ENCODE results near the gene LYPD6B.

Gene LYPD6B

DNA sequence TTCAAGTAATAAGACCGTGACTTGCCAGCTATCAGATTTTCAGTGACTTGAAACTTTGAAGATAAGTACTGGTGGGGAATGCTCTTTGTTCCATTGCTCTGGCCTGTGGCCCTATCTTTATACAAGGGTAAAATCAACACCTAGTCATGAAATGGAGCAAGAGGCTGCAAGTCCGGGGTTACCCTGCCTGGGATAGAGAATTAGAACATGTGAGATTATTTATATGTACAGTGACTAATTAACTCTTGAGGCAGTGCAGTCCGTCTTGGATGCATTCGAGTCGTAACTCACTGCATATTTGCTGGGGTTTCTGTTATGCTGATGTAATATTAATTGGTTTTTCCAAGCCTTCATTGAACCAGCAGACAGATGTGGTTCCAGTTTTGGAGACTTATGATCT, 186.0 kb downstream of the LYPD6B start:
- Histone ChIP-seq H2AK5ac (ENCODE audit: low read depth, low read length) (no peak overlapping the region), H3K27me3 (ENCODE audit: control insufficient read depth in 3 of 3, insufficient read depth in 3 of 3, low read depth in 1 of 3, low read length in 3 of 3) (peaks cover 0 to 27% (median 0%) of the 10 kb centered on the region in 3 experiments), H3K18ac (ENCODE audit: low read length) (no peak overlapping the region), H2BK120ac (ENCODE audit: low read depth, low read length) (no peak overlapping the region), H4K8ac (ENCODE audit: low read depth, low read length) (no peak overlapping the region), H3K9me3 (replicated peaks in 1 of 2; ENCODE audit: control insufficient read depth in 2 of 2, insufficient read depth in 1 of 2, low read depth in 1 of 2, low read length in 2 of 2) (peaks cover 0 to 2% of the 10 kb centered on the region in 2 donors), H3K4me1 (ENCODE audit: control insufficient read depth in 2 of 2, insufficient read depth in 1 of 2, low read depth in 1 of 2, low read length in 2 of 2) (peaks cover 6 to 9% of the 10 kb centered on the region in 2 donors), H2AFZ (ENCODE audit: low read length) (no peak overlapping the region), H2BK5ac (ENCODE audit: low read length) (no peak overlapping the region), H3K9ac (ENCODE audit: low read depth, low read length, poor library complexity) (no peak overlapping the region), H3K23ac (ENCODE audit: low read depth, low read length, poor library complexity) (no peak overlapping the region), H2BK12ac (ENCODE audit: low read length) (no peak overlapping the region), H4K91ac (ENCODE audit: low read depth, low read length, poor library complexity) (no peak overlapping the region), H3K4me3 (ENCODE audit: low read length in 2 of 2) (no peak overlapping the region), H3K14ac (ENCODE audit: low read length) (no peak overlapping the region), H3K4ac (ENCODE audit: low read length) (no peak overlapping the region), H3K79me1 (ENCODE audit: low read depth, low read length) (no peaks in the 10 kb centered on the region), H3K27ac (replicated peaks; ENCODE audit: low read length) (no peak overlapping the region), H2BK15ac (ENCODE audit: low read length) (no peak overlapping the region), H3K36me3 (replicated peaks in 1 of 2; ENCODE audit: control insufficient read depth in 2 of 2, insufficient read depth in 2 of 2, low read length in 2 of 2) (no peaks in the 10 kb centered on the region), H3K4me2 (ENCODE audit: insufficient read depth, low read length, poor library complexity, severe bottlenecking) (no peak overlapping the region)
- DNase-seq (ENCODE audit: low spot score) = no peak
- no CpG with 5 or more reads among the region's 5 CpGs for WGBS, 2 donors (ENCODE audit: extremely low coverage in 2 of 2, insufficient read length in 2 of 2, insufficient replicate concordance in 1 of 2)

GRCh38 chr2:149225446-149225845, 186.9 kb downstream of the LYPD6B start:
- Histone ChIP-seq H4K91ac (ENCODE audit: low read depth, low read length, poor library complexity) (no peak overlapping the region), H4K8ac (ENCODE audit: low read depth, low read length) (no peak overlapping the region), H3K4me2 (ENCODE audit: insufficient read depth, low read length, poor library complexity, severe bottlenecking) (no peak overlapping the region), H3K27me3 (ENCODE audit: control insufficient read depth in 3 of 3, insufficient read depth in 3 of 3, low read depth in 1 of 3, low read length in 3 of 3) (peaks cover 0 to 30% (median 0%) of the 10 kb centered on the region in 3 experiments), H3K9me3 (replicated peaks in 1 of 2; ENCODE audit: control insufficient read depth in 2 of 2, insufficient read depth in 1 of 2, low read depth in 1 of 2, low read length in 2 of 2) (peaks cover 0 to 2% of the 10 kb centered on the region in 2 donors), H3K23ac (ENCODE audit: low read depth, low read length, poor library complexity) (no peak overlapping the region), H2AK5ac (ENCODE audit: low read depth, low read length) (no peak overlapping the region), H3K14ac (ENCODE audit: low read length) (no peak overlapping the region), H3K18ac (ENCODE audit: low read length) (no peak overlapping the region), H2BK15ac (ENCODE audit: low read length) (no peak overlapping the region), H3K79me1 (ENCODE audit: low read depth, low read length) (no peaks in the 10 kb centered on the region), H2BK120ac (ENCODE audit: low read depth, low read length) (no peak overlapping the region), H3K4me3 (ENCODE audit: low read length in 2 of 2) (no peak overlapping the region), H2BK12ac (ENCODE audit: low read length) (no peak overlapping the region), H3K9ac (ENCODE audit: low read depth, low read length, poor library complexity) (no peak overlapping the region), H3K4ac (ENCODE audit: low read length) (no peak overlapping the region), H2BK5ac (ENCODE audit: low read length) (no peak overlapping the region), H2AFZ (ENCODE audit: low read length) (no peak overlapping the region), H3K27ac (replicated peaks; ENCODE audit: low read length) (no peak overlapping the region), H3K36me3 (replicated peaks in 1 of 2; ENCODE audit: control insufficient read depth in 2 of 2, insufficient read depth in 2 of 2, low read length in 2 of 2) (no peaks in the 10 kb centered on the region), H3K4me1 (ENCODE audit: control insufficient read depth in 2 of 2, insufficient read depth in 1 of 2, low read depth in 1 of 2, low read length in 2 of 2) (peaks cover 6% of the 10 kb centered on the region in 2 donors)
- WGBS, 2 donors (ENCODE audit: extremely low coverage in 2 of 2, insufficient read length in 2 of 2, insufficient replicate concordance in 1 of 2) = no CpG with 5 or more reads among the region's 2 CpGs
- no peak for DNase-seq (ENCODE audit: low spot score)

DNA sequence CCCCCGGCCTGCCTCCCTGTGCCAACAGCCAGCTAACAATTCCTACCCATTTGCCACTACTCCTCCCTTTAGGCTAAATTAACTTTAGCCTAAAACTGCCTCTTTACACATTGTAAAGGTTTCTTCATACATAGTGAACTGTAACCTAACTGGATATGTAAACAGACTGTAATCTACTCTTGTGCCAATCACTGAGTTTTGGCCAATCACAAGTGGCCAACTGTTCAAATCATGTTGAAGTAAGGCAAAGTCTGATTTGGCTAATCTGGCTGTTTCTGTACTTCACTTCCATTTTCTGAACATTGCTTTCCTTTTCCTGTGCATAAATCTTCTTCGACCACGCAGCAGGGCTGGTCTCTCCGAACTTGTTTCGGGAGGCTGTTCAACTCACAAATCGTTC, 188.3 kb downstream of the LYPD6B start:
- peaks cover 0 to 30% (median 0%) of the 10 kb centered on the region in 3 experiments for H3K27me3 ChIP-seq (ENCODE audit: control insufficient read depth in 3 of 3, insufficient read depth in 3 of 3, low read depth in 1 of 3, low read length in 3 of 3)
- H3K4ac ChIP-seq (ENCODE audit: low read length) = no peak overlapping the region
- H2BK120ac ChIP-seq (ENCODE audit: low read depth, low read length) = no peak overlapping the region
- peaks cover 4 to 6% of the 10 kb centered on the region in 2 donors for H3K4me1 ChIP-seq (ENCODE audit: control insufficient read depth in 2 of 2, insufficient read depth in 1 of 2, low read depth in 1 of 2, low read length in 2 of 2)
- no peak overlapping the region for H3K23ac ChIP-seq (ENCODE audit: low read depth, low read length, poor library complexity)
- no peak overlapping the region for H2BK12ac ChIP-seq (ENCODE audit: low read length)
- no peak overlapping the region for H4K91ac ChIP-seq (ENCODE audit: low read depth, low read length, poor library complexity)
- H3K27ac ChIP-seq (replicated peaks; ENCODE audit: low read length) = no peak overlapping the region
- no peaks in the 10 kb centered on the region for H3K36me3 ChIP-seq (replicated peaks in 1 of 2; ENCODE audit: control insufficient read depth in 2 of 2, insufficient read depth in 2 of 2, low read length in 2 of 2)
- no peak overlapping the region for H2BK15ac ChIP-seq (ENCODE audit: low read length)
- H2AFZ ChIP-seq (ENCODE audit: low read length) = no peak overlapping the region
- WGBS, 2 donors (ENCODE audit: extremely low coverage in 2 of 2, insufficient read length in 2 of 2, insufficient replicate concordance in 1 of 2) = no CpG with 5 or more reads among the region's 6 CpGs
- H3K4me3 ChIP-seq (ENCODE audit: low read length in 2 of 2) = no peak overlapping the region
- H2AK5ac ChIP-seq (ENCODE audit: low read depth, low read length) = no peak overlapping the region
- no peak overlapping the region for H3K18ac ChIP-seq (ENCODE audit: low read length)
- H3K14ac ChIP-seq (ENCODE audit: low read length) = no peak overlapping the region
- no peak overlapping the region for H2BK5ac ChIP-seq (ENCODE audit: low read length)
- DNase-seq (ENCODE audit: low spot score) = no peak
- no peak overlapping the region for H4K8ac ChIP-seq (ENCODE audit: low read depth, low read length)
- no peaks in the 10 kb centered on the region for H3K79me1 ChIP-seq (ENCODE audit: low read depth, low read length)
- peaks cover 0 to 2% of the 10 kb centered on the region in 2 donors for H3K9me3 ChIP-seq (replicated peaks in 1 of 2; ENCODE audit: control insufficient read depth in 2 of 2, insufficient read depth in 1 of 2, low read depth in 1 of 2, low read length in 2 of 2)
- H3K9ac ChIP-seq (ENCODE audit: low read depth, low read length, poor library complexity) = no peak overlapping the region
- no peak overlapping the region for H3K4me2 ChIP-seq (ENCODE audit: insufficient read depth, low read length, poor library complexity, severe bottlenecking)

DNA sequence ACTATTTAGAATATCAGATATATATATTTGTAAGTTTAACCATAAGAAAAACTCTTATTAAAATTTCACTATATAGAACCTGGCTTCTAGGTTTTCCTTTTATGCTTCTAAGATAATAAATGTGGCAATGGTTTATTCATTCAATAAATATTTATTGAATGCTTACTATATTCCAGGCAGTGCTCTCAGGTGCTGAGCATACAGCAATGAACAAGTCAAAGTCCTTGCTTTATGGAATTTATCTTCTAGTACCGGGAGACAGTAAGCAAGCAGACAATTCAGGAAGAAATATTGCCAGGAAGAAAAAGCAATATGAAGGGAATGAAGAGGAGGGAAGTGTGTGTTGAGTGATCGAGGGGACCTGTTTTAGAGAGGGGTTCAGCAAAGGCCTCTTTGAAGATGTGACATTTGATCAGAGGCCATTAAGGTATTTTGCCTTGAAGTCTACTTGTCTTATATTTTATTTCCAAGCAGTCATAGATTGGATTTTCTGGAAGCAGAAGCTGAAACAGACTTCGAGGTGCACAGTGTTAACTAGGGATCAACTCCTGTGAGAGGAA, 197.4 kb downstream of the LYPD6B start:
- Histone ChIP-seq H3K14ac (ENCODE audit: low read length) (no peak overlapping the region), H3K36me3 (replicated peaks in 1 of 2; ENCODE audit: control insufficient read depth in 2 of 2, insufficient read depth in 2 of 2, low read length in 2 of 2) (no peaks in the 10 kb centered on the region), H3K79me1 (ENCODE audit: low read depth, low read length) (no peaks in the 10 kb centered on the region), H2BK15ac (ENCODE audit: low read length) (no peak overlapping the region), H2AK5ac (ENCODE audit: low read depth, low read length) (no peak overlapping the region), H3K9ac (ENCODE audit: low read depth, low read length, poor library complexity) (no peak overlapping the region), H4K8ac (ENCODE audit: low read depth, low read length) (no peak overlapping the region), H4K91ac (ENCODE audit: low read depth, low read length, poor library complexity) (no peak overlapping the region), H2BK5ac (ENCODE audit: low read length) (no peak overlapping the region), H3K4me3 (ENCODE audit: low read length in 2 of 2) (no peak overlapping the region), H3K23ac (ENCODE audit: low read depth, low read length, poor library complexity) (no peak overlapping the region), H2BK12ac (ENCODE audit: low read length) (no peak overlapping the region), H3K4me2 (ENCODE audit: insufficient read depth, low read length, poor library complexity, severe bottlenecking) (no peak overlapping the region), H2BK120ac (ENCODE audit: low read depth, low read length) (no peak overlapping the region), H3K27me3 (ENCODE audit: control insufficient read depth in 3 of 3, insufficient read depth in 3 of 3, low read depth in 1 of 3, low read length in 3 of 3) (peaks cover 0 to 10% (median 0%) of the 10 kb centered on the region in 3 experiments), H3K9me3 (replicated peaks in 1 of 2; ENCODE audit: control insufficient read depth in 2 of 2, insufficient read depth in 1 of 2, low read depth in 1 of 2, low read length in 2 of 2) (no peaks in the 10 kb centered on the region), H3K4ac (ENCODE audit: low read length) (no peak overlapping the region), H3K4me1 (ENCODE audit: control insufficient read depth in 2 of 2, insufficient read depth in 1 of 2, low read depth in 1 of 2, low read length in 2 of 2) (no peaks in the 10 kb centered on the region), H2AFZ (ENCODE audit: low read length) (no peak overlapping the region), H3K27ac (replicated peaks; ENCODE audit: low read length) (no peak overlapping the region), H3K18ac (ENCODE audit: low read length) (no peak overlapping the region)
- 100% methylated on average over 1 of the region's 3 CpGs; no CpG with 5 or more reads in 1 of the 2 donors for WGBS, 2 donors (ENCODE audit: extremely low coverage in 2 of 2, insufficient read length in 2 of 2, insufficient replicate concordance in 1 of 2)
- no peak for DNase-seq (ENCODE audit: low spot score)
